AG08396 (cell line): ENCODE measurements around the gene RCOR1.

Experiments
- DNase-seq: peaks from one replicate; pipeline ENCODE4 v3.0.0; 2012; ENCODE audit warnings: low spot score, mixed read lengths

RCOR1 gene

GRCh38 chr14:102678394-102678793, 85.9 kb downstream of the RCOR1 start:
- no peak for DNase-seq

GRCh38 chr14:102683399-102684297, 91.2 kb downstream of the RCOR1 start:
- DNase-seq: no peak

GRCh38 chr14:102684298-102684663, 91.8 kb downstream of the RCOR1 start:
- no peak for DNase-seq

- no peak for DNase-seq
Measured at GRCh38 chr14:102686196-102686801, 93.8 kb downstream of the RCOR1 start.

GRCh38 chr14:102688290-102688689, 95.8 kb downstream of the RCOR1 start:
- no peak for DNase-seq

GRCh38 chr14:102690509-102691286, 98.2 kb downstream of the RCOR1 start:
- DNase-seq: no peak

GRCh38 chr14:102691763-102692162, 99.3 kb downstream of the RCOR1 start:
- no peak for DNase-seq

GRCh38 chr14:102692334-102692733, 99.9 kb downstream of the RCOR1 start:
- no peak for DNase-seq

- no peak for DNase-seq
Measured at GRCh38 chr14:102693006-102693755, 100.7 kb downstream of the RCOR1 start.

GRCh38 chr14:102694530-102695166, 102.2 kb downstream of the RCOR1 start:
- DNase-seq: peak; percentile 75

GRCh38 chr14:102695167-102695555, 102.7 kb downstream of the RCOR1 start:
- DNase-seq: no peak

- no peak for DNase-seq
Measured at GRCh38 chr14:102696332-102696731, 103.9 kb downstream of the RCOR1 start.

GRCh38 chr14:102696856-102697495, 104.5 kb downstream of the RCOR1 start:
- no peak for DNase-seq

GRCh38 chr14:102697501-102697900, 105.1 kb downstream of the RCOR1 start:
- no peak for DNase-seq

- DNase-seq: no peak
Measured at GRCh38 chr14:102699416-102700110, 107.1 kb downstream of the RCOR1 start.

- DNase-seq: no peak
Measured at GRCh38 chr14:102708494-102708893, 116.0 kb downstream of the RCOR1 start.

GRCh38 chr14:102711207-102711606, 118.8 kb downstream of the RCOR1 start:
- no peak for DNase-seq

GRCh38 chr14:102711946-102712345, 119.5 kb downstream of the RCOR1 start:
- DNase-seq: no peak

- no peak for DNase-seq
Measured at GRCh38 chr14:102717276-102717675, 124.8 kb downstream of the RCOR1 start.

GRCh38 chr14:102722646-102723045, 130.2 kb downstream of the RCOR1 start:
- DNase-seq: no peak
